B cell (primary cell): ENCODE measurements around the gene NDC1. TPM values are rescaled to one million over a fixed set of nuclear protein-coding genes. Genes with fewer than 3 reads are reported as not detected.

ENCODE experiments used
- ATAC-seq: fragments of 200-7000 bp; cut with Tn5 transposase; one replicate; pipeline ENCODE4 v1.10.0; 2021; ENCODE audit warnings: low read depth, mild to moderate bottlenecking, moderate number of reproducible peaks, moderate library complexity
- CTCF ChIA-PET: fragments of 350-600 bp; sonication (Branson Sonifier 250); formaldehyde crosslinking; loops from one replicate; lab custom pipeline; 2021; ENCODE audit warnings: antibody characterized with exemption, inconsistent platforms; lab: Charles Lee
- POLR2A ChIA-PET: fragments of 350-600 bp; sonication (Branson Sonifier 250); formaldehyde crosslinking; loops from one replicate; lab custom pipeline; 2021; ENCODE audit warnings: antibody characterized with exemption; lab: Charles Lee
- DNase-seq: peaks from one replicate; pipeline ENCODE4 v3.0.0; 2013
- H2AFZ ChIP-seq: 2 replicates; pipeline ENCODE4 v1.6.1; 2012; ENCODE audit warnings: mild to moderate bottlenecking, low read depth, low read length; ENCODE audit not compliant: insufficient read depth, poor library complexity, severe bottlenecking
- H3K27ac ChIP-seq, 2 donors: 1 replicate in 1 of 2; 2 replicates in 1 of 2; pipeline ENCODE4 v1.5.1; 2012 to 2013; ENCODE audit warnings: low read length in 2 of 2, mild to moderate bottlenecking in 2 of 2, moderate library complexity in 1 of 2
- H3K27me3 ChIP-seq, 4 experiments: fragments of 200-600 bp in 1 of 4; sonication (generic) in 1 of 4; replicated peaks in 1 of 4; 1 replicate in 2 of 4; 2 replicates in 2 of 4; pipeline versions ENCODE4 v1.6.1 to v1.7.0; 2013 to 2016; ENCODE audit warnings: low read length in 3 of 4, mild to moderate bottlenecking in 2 of 4, mixed read lengths in 1 of 4, moderate library complexity in 1 of 4; ENCODE audit not compliant: insufficient read depth in 4 of 4, control insufficient read depth in 3 of 4; ENCODE audit errors: control extremely low read depth in 1 of 4
- H3K36me3 ChIP-seq, 2 experiments: replicated peaks in 1 of 2; 1 replicate in 1 of 2; 2 replicates in 1 of 2; pipeline versions ENCODE4 v1.6.1 to v1.7.1; 2013; ENCODE audit warnings: low read length in 1 of 2; ENCODE audit not compliant: insufficient read depth in 2 of 2, control insufficient read depth in 1 of 2; ENCODE audit errors: control extremely low read depth in 1 of 2, extremely low read depth in 1 of 2
- H3K4me1 ChIP-seq, 2 donors: fragments of 200-600 bp in 1 of 2; sonication (generic) in 1 of 2; 1 replicate in 1 of 2; 2 replicates in 1 of 2; pipeline versions ENCODE4 v1.5.1 to v1.6.1; 2013 to 2017; ENCODE audit warnings: low read length in 2 of 2; ENCODE audit not compliant: control insufficient read depth in 2 of 2, insufficient read depth in 2 of 2
- H3K4me2 ChIP-seq: replicated peaks from 2 replicates; pipeline ENCODE3; 2012; ENCODE audit warnings: mild to moderate bottlenecking, low read depth, low read length; ENCODE audit not compliant: poor library complexity, severe bottlenecking
- H3K4me3 ChIP-seq, 5 experiments: fragments of 200-600 bp in 1 of 5; sonication (generic) in 1 of 5; 1 replicate in 3 of 5; 2 replicates in 2 of 5; pipeline versions ENCODE4 v1.5.1 to v1.7.0; 2011 to 2016; ENCODE audit warnings: low read length in 4 of 5, mild to moderate bottlenecking in 4 of 5, low read depth in 2 of 5, control low read depth in 1 of 5, moderate library complexity in 1 of 5; ENCODE audit not compliant: insufficient read depth in 1 of 5; ENCODE audit errors: control extremely low read depth in 1 of 5, extremely low read depth in 1 of 5
- H3K79me2 ChIP-seq: fragments of 200-600 bp; sonication (generic); one replicate; pipeline ENCODE4 v1.6.0; 2016; ENCODE audit warnings: low read length; ENCODE audit not compliant: control insufficient read depth, insufficient read depth
- H3K9ac ChIP-seq: fragments of 200-600 bp; sonication (generic); 2 replicates; pipeline ENCODE4 v1.6.1; 2017; ENCODE audit warnings: mild to moderate bottlenecking, low read length, moderate library complexity
- H3K9me3 ChIP-seq, 3 donors: one replicate each; pipeline versions ENCODE4 v1.6.1 to v1.7.1; 2013; ENCODE audit warnings: low read length in 2 of 3; ENCODE audit not compliant: control insufficient read depth in 2 of 3, insufficient read depth in 1 of 3; ENCODE audit errors: control extremely low read depth in 1 of 3
- H4K20me1 ChIP-seq: 2 replicates; pipeline ENCODE4 v1.6.0; 2012; ENCODE audit warnings: mild to moderate bottlenecking, low read length; ENCODE audit not compliant: insufficient read depth, control insufficient read depth, poor library complexity, severe bottlenecking
- H3K27ac Mint-ChIP-seq: one replicate; pipeline ENCODE4 v1.8.0; 2021; ENCODE audit warnings: mixed read lengths
- H3K27me3 Mint-ChIP-seq: one replicate; pipeline ENCODE4 v1.8.0; 2021; ENCODE audit warnings: mixed read lengths
- H3K4me1 Mint-ChIP-seq: one replicate; pipeline ENCODE4 v1.8.0; 2021; ENCODE audit warnings: mixed read lengths
- H3K4me3 Mint-ChIP-seq: one replicate; pipeline ENCODE4 v1.8.0; 2021; ENCODE audit warnings: mixed read lengths
- H3K9me3 Mint-ChIP-seq: one replicate; pipeline ENCODE4 v1.8.0; 2022; ENCODE audit warnings: mixed read lengths; ENCODE audit not compliant: insufficient read depth
- CTCF ChIP-seq: fragments of 200-600 bp; IDR thresholded peaks from one replicate; pipeline ENCODE4 v1.8.0; 2022; ENCODE audit warnings: antibody characterized with exemption, mild to moderate bottlenecking
- EZH2 ChIP-seq: IDR thresholded peaks from 2 replicates; pipeline ENCODE4 v1.6.1; 2012; ENCODE audit warnings: borderline replicate concordance, low read depth, mild to moderate bottlenecking, moderate library complexity, low read length; ENCODE audit not compliant: insufficient read depth, poor library complexity, severe bottlenecking
- WGBS: methylation state at CpG from one replicate; pipeline ENCODE4 v1.1.5; 2013; ENCODE audit warnings: missing lambda C conversion rate; ENCODE audit not compliant: insufficient coverage; 5-methylcytosine and 5-hydroxymethylcytosine counted together
- intact Hi-C: fragments of 100-400 bp; cut with micrococcal nuclease; formaldehyde crosslinking; loops from one replicate; pipeline ENCODE4 v1.10.0; 2022
- polyA plus RNA-seq: library from polyadenylated mRNA; depleted of rRNA; stranded (reverse); fragments of >200 nt; gene quantifications from 2 replicates; pipeline ENCODE4 v1.2.3, GENCODE V29; 2012
- total RNA-seq, 2 donors: library from RNA; stranded (reverse); fragments of 120-200 nt in 1 of 2; gene quantifications; 1 replicate in 1 of 2; 2 replicates in 1 of 2; pipeline versions ENCODE4 v1.2.3 to v1.2.4, GENCODE V29; 2013 to 2022

NDC1 gene
- total and polyA plus RNA-seq, 2 donors (not counting 1 experiment from before 2014, with no cell fraction given), result 5.0 to 12.0 TPM

- CTCF ChIA-PET, result no interaction called here
These were observed 108.5 kb downstream of the NDC1 start for GRCh38 chr1:53729456-53730223.

More at GRCh38 chr1:53729456-53730223, 108.5 kb downstream of the NDC1 start:
- Histone ChIP-seq H3K4me1 (no peaks in the 10 kb centered on the region), H3K9ac (no peak overlapping the region), H3K36me3 (no peaks in the 10 kb centered on the region), H3K4me3 (no peak overlapping the region), H3K27ac (no peak overlapping the region), H2AFZ (no peak overlapping the region), H4K20me1 (no peaks in the 10 kb centered on the region), H3K9me3 (no peaks in the 10 kb centered on the region), H3K27me3 (peaks cover 0 to 3% (median 0%) of the 10 kb centered on the region in 4 experiments), H3K4me2 (no peak overlapping the region), H3K79me2 (no peaks in the 10 kb centered on the region)
- H3K9me3 Mint-ChIP-seq, result no peaks in the 10 kb centered on the region
- no peak overlapping the region for H3K27ac Mint-ChIP-seq
- TF ChIP-seq EZH2 (no peak), CTCF (no peak)
- POLR2A ChIA-PET, result no interaction called here
- no peak for DNase-seq
- no peaks in the 10 kb centered on the region for H3K4me1 Mint-ChIP-seq
- intact Hi-C loops, result no loop called here
- 94% methylated on average over 8 of the region's 16 CpGs for WGBS
- no peak for ATAC-seq
- no peak overlapping the region for H3K4me3 Mint-ChIP-seq
- H3K27me3 Mint-ChIP-seq, result peaks cover 23% of the 10 kb centered on the region
